Skeletal muscle satellite cell (primary cell): ENCODE data around the gene KIAA0825.

Experiments
- H3K27me3 ChIP-seq: 2 replicates; pipeline ENCODE4 v1.7.0; 2013; ENCODE audit warnings: low read length; ENCODE audit not compliant: control insufficient read depth, insufficient read depth
- H3K36me3 ChIP-seq: 2 replicates; pipeline ENCODE4 v1.7.0; 2013; ENCODE audit warnings: mild to moderate bottlenecking, control low read depth, low read length; ENCODE audit not compliant: insufficient read depth
- H3K4me1 ChIP-seq: 2 replicates; pipeline ENCODE4 v1.7.0; 2013; ENCODE audit warnings: low read length; ENCODE audit not compliant: control insufficient read depth, insufficient read depth
- H3K4me2 ChIP-seq: 2 replicates; pipeline ENCODE4 v1.7.0; 2013; ENCODE audit warnings: mild to moderate bottlenecking, low read length
- H3K4me3 ChIP-seq: 2 replicates; pipeline ENCODE4 v1.7.0; 2013; ENCODE audit warnings: low read length
- H3K9ac ChIP-seq: 2 replicates; pipeline ENCODE4 v1.7.0; 2013; ENCODE audit warnings: mild to moderate bottlenecking, low read depth, low read length, moderate library complexity
- H3K9me3 ChIP-seq: replicated peaks from 2 replicates; pipeline ENCODE4 v1.7.0; 2013; ENCODE audit warnings: mild to moderate bottlenecking, control low read depth, low read length

Gene KIAA0825

DNA sequence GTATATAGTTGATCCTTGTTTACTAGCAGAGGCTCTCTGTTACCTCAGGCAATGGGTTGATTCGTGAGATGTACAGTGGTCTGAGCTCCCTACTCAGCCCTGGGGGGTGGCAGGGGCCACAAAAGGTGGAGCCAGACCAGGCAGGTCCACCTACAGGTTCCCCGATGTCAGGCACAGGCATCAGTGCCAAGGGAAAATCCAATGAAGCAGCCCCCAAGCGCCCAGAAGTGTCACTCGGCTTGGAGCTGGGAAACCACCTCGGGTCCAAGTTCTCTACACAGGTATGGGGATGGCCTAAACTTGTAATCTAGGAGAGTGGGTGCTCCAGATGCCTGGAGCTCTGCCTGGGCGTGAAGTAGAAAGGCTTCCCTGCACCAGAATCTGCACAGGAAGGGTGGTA, 188.8 kb downstream of the KIAA0825 start:
- H3K9me3 ChIP-seq: no peaks in the 10 kb centered on the region
- H3K9ac ChIP-seq: no peak overlapping the region
- no peaks in the 10 kb centered on the region for H3K27me3 ChIP-seq
- no peak overlapping the region for H3K4me3 ChIP-seq
- H3K4me1 ChIP-seq: no peaks in the 10 kb centered on the region
- no peak overlapping the region for H3K4me2 ChIP-seq
- H3K36me3 ChIP-seq: no peaks in the 10 kb centered on the region

DNA sequence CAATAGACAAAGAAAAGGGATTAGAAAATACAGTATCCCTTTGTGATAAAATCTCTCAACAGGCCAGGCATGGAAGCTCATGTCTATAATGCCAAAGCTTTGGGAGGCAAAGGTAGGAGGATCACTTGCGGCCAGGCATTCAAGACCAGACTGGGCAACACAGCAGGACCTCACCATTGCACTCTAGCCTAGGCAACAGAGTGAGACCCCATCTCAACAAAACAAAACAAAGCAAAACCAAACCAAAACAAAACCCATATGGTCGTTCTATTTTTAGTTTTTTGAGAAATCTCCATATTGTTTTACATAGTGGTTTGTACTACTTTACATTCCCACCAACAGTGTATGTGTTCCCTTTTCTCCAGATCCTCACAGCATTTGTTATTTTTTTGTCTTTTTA, 193.0 kb downstream of the KIAA0825 start:
- Histone ChIP-seq H3K9me3 (no peaks in the 10 kb centered on the region), H3K4me2 (no peak overlapping the region), H3K27me3 (no peaks in the 10 kb centered on the region), H3K4me3 (no peak overlapping the region), H3K9ac (no peak overlapping the region), H3K36me3 (no peaks in the 10 kb centered on the region), H3K4me1 (no peaks in the 10 kb centered on the region)

DNA sequence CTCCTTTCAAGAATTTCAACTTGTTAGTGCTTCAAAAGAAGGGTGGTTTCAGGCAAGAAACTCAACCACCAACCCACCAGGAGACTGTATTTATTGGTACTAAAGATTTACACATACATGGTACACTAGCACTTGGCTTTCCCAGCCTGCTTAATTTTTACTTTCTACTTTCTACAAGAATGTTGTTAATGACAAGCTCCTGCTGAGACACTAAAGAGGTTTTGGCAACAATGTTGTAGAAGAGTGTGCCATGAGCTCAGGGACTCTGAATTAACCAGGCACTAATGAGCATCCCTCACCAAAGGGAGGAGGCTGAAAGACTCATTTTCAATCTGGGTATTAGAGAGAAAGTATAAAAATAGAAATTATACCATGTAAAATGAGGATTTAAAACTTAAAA, 195.0 kb downstream of the KIAA0825 start:
- Histone ChIP-seq H3K9me3 (no peaks in the 10 kb centered on the region), H3K4me3 (no peak overlapping the region), H3K27me3 (no peaks in the 10 kb centered on the region), H3K36me3 (no peaks in the 10 kb centered on the region), H3K4me2 (no peak overlapping the region), H3K9ac (no peak overlapping the region), H3K4me1 (no peaks in the 10 kb centered on the region)

DNA sequence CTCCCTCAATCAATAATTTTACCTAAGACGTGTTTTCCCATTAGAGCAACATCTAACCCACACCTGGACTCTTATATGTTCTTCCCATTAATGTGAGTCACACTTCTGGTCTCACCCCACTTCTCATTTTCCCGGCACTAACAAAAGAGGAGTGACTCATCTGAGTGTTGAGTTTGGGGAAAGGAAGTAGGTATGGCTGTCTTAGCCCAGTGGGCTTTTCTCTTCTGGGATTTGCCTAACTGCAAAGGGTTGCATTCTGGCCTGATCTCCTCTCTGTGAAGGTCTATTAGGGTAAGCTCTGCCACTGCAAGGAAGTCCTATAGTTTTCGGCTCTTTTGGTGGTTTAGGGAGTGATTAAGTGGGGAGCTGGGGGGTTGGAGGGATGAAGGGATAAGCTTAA, 195.6 kb downstream of the KIAA0825 start:
- H3K4me2 ChIP-seq: no peak overlapping the region
- no peaks in the 10 kb centered on the region for H3K36me3 ChIP-seq
- no peaks in the 10 kb centered on the region for H3K27me3 ChIP-seq
- no peak overlapping the region for H3K9ac ChIP-seq
- H3K4me3 ChIP-seq: no peak overlapping the region
- no peaks in the 10 kb centered on the region for H3K4me1 ChIP-seq
- no peaks in the 10 kb centered on the region for H3K9me3 ChIP-seq

DNA sequence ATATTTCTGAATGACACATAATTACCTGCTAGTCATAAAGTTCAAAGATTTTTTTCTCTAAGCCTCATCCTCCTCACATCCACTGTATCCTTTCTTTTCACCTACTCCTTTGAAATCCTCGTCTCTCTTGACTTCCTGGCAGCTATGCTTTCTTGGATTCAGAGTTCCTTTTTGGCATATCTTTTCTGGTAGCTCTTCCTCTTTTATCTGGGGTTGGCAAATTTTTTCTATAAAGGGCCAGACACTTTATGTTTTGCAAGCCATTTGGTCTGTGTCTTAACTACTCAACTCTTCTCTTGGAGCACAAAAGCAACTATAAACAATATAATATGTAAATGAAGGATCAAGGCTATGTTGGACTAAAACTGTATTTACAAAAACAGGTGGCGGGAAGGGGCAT, 197.5 kb downstream of the KIAA0825 start:
- H3K9me3 ChIP-seq: no peaks in the 10 kb centered on the region
- H3K9ac ChIP-seq: no peak overlapping the region

DNA sequence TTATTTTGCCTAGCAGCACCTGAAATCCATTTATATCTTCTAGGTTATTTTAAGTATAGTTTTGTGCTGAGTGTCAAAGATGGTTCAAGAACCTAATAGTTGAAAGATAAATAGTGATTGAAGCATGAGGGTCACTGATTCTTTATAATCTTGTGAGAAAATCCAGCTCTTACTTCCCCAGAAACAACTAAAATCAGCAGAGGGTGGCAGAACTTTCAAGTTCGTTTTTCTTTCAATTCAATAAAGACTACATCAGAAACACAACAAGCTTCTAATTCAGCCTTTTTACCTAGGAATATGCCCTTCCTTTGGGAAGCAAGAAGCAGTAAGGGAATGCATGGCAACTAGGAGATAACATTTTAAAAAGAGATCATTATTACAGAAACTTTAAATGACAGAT, 202.6 kb downstream of the KIAA0825 start:
- H3K4me2 ChIP-seq: no peak overlapping the region
- H3K4me3 ChIP-seq: no peak overlapping the region
- no peaks in the 10 kb centered on the region for H3K36me3 ChIP-seq
- no peak overlapping the region for H3K9ac ChIP-seq
- no peaks in the 10 kb centered on the region for H3K27me3 ChIP-seq
- H3K4me1 ChIP-seq: no peaks in the 10 kb centered on the region
- H3K9me3 ChIP-seq: no peaks in the 10 kb centered on the region

More for the DNA sequence above, 197.5 kb downstream of the KIAA0825 start:
- no peaks in the 10 kb centered on the region for H3K4me1 ChIP-seq
- no peak overlapping the region for H3K4me3 ChIP-seq
- H3K4me2 ChIP-seq: no peak overlapping the region
- H3K36me3 ChIP-seq: no peaks in the 10 kb centered on the region
- no peaks in the 10 kb centered on the region for H3K27me3 ChIP-seq

DNA sequence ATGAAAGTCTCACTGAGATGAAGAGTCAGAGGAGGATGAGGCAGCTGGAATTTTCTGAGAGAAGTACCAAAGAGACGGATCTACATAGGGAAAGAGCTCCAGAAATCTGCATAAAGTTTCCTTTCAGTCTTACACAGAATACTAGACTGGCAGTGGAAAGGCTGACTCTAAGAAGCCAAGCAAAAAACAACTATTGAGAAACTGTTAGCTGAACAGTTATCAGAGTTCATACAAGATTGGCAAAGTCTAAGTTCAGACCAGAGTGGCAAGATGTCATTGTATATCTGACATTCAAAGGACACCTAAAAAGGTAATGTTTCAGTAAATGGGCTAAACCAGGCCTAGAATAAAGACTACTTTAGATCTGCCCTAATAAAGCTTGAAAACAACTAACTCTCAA, 209.0 kb downstream of the KIAA0825 start:
- Histone ChIP-seq H3K4me3 (no peak overlapping the region), H3K36me3 (no peaks in the 10 kb centered on the region), H3K27me3 (no peaks in the 10 kb centered on the region), H3K4me1 (no peaks in the 10 kb centered on the region), H3K9ac (no peak overlapping the region), H3K9me3 (no peaks in the 10 kb centered on the region), H3K4me2 (no peak overlapping the region)

DNA sequence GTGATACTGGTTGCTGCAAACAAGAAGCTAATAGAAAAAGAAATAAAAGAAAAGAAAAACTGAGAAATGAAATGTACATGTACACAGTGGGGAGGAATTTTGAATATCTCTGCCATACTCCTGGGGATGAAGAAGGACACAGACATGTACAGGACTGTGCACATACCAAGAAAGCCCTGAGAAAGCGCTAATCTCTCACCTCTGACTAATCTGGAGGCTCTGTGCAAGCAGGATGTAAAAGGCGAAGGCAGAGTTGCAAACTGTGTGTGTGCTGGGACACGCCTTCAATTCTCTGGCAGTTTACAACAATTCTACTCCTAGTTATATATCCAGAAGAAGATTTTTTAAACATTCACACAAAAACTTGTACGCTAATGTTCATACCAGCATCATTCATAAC, 211.4 kb downstream of the KIAA0825 start:
- H3K9ac ChIP-seq: no peak overlapping the region
- no peak overlapping the region for H3K4me3 ChIP-seq
- H3K9me3 ChIP-seq: no peaks in the 10 kb centered on the region
- H3K4me2 ChIP-seq: no peak overlapping the region
- H3K36me3 ChIP-seq: no peaks in the 10 kb centered on the region
- H3K27me3 ChIP-seq: no peaks in the 10 kb centered on the region
- H3K4me1 ChIP-seq: peaks cover 5% of the 10 kb centered on the region

DNA sequence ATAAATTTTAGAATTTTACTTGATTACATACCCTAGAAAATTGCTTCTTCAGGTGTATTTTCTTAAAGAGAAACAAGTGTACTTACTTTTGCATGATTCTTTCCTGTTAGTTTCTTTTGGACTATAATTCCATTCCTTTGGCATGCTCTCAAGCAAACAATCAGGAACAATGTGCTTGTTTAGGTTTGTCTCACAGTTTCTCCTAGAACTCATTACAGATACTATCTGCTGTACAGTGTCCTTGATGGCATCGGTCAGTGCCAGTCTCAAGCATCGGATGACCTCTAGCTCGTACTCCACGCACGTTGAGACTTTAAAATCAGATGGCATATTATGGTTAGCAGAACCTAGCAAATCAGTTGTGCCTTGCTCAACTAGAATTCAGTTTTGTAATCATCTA, 214.9 kb downstream of the KIAA0825 start:
- H3K9me3 ChIP-seq: no peaks in the 10 kb centered on the region
- H3K9ac ChIP-seq: no peak overlapping the region
- no peaks in the 10 kb centered on the region for H3K27me3 ChIP-seq
- no peaks in the 10 kb centered on the region for H3K36me3 ChIP-seq
- no peak overlapping the region for H3K4me2 ChIP-seq
- peaks cover 13% of the 10 kb centered on the region for H3K4me1 ChIP-seq
- no peak overlapping the region for H3K4me3 ChIP-seq

DNA sequence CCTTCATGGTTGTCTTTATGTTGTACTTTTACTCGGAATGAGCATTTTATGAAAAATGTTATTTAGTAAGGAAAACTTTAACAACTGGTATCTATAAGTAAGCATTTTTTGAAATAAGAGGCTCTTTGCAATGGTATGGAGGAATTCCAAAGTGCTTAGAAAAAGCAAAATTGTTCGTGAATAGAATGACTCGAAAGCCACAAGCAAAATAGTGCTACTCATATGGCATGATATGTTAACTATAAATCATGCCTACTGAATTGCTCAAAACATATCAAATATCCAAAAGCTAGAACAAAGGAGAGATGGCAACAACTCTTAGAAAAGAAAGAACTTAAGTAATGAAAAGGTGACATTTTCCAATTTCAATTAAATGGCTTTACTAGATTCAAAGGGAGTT, 216.3 kb downstream of the KIAA0825 start:
- Histone ChIP-seq H3K4me1 (peaks cover 13% of the 10 kb centered on the region), H3K9me3 (no peaks in the 10 kb centered on the region), H3K9ac (no peak overlapping the region), H3K4me2 (peak overlapping the region; percentile 21), H3K36me3 (no peaks in the 10 kb centered on the region), H3K27me3 (no peaks in the 10 kb centered on the region), H3K4me3 (no peak overlapping the region)

DNA sequence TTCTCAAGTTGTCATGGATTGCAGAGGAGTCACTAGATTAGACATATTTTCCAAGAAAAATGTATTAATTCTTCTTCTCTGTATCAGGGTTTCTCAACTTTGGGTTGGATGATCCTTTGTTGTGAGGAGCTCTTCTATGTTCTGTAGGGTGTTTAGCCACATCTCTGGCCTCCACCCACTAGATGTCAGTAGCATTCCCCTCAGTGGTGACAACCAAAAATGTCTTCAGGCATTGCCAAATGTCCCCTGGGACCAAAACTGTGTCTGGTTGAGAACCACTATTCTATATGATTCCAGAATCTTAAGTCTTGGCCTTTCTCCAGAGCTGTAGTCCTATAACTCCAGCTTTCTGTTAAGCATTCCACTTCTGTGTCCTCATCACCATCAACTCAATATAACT, 220.9 kb downstream of the KIAA0825 start:
- no peak overlapping the region for H3K4me2 ChIP-seq
- H3K4me1 ChIP-seq: peaks cover 13% of the 10 kb centered on the region
- no peaks in the 10 kb centered on the region for H3K36me3 ChIP-seq
- no peak overlapping the region for H3K4me3 ChIP-seq
- H3K9me3 ChIP-seq: no peaks in the 10 kb centered on the region
- no peaks in the 10 kb centered on the region for H3K27me3 ChIP-seq
- H3K9ac ChIP-seq: no peak overlapping the region

DNA sequence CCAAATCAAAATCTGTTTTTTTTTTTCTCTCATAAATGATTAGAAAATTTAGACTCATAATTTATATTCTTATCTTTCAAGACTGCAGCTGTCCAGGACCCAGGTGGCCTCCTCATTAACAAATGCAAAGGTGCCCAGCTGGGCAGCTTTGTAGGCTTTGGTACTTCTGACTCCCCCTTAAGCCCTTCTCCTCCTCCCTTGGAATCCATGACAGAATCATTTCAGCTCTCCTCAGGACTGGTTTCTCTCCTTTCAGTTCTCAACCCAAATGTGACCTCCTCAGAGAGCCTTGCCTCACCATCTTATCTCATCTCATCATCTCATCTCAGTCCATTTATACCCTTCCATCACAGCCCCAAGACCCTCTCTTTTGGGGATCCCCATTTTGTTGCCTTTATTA, 221.7 kb downstream of the KIAA0825 start:
- no peak overlapping the region for H3K4me3 ChIP-seq
- peaks cover 5% of the 10 kb centered on the region for H3K4me1 ChIP-seq
- no peak overlapping the region for H3K4me2 ChIP-seq
- H3K9me3 ChIP-seq: no peaks in the 10 kb centered on the region
- H3K36me3 ChIP-seq: no peaks in the 10 kb centered on the region
- H3K27me3 ChIP-seq: no peaks in the 10 kb centered on the region
- no peak overlapping the region for H3K9ac ChIP-seq
